Neural progenitor cell (in vitro differentiated cells): ENCODE measurements around the gene LRRC75A.
"Not testable (repeated sequence)": the region's sequence is repeated elsewhere in the genome, so short reads cannot be mapped to it uniquely, and the experiment has no call there.

ENCODE experiments used
- CTCF ChIP-seq: fragments of 200-600 bp; sonication (generic); IDR thresholded peaks from 2 replicates; pipeline ENCODE4 v1.5.1; 2017; ENCODE audit warnings: antibody characterized with exemption, mild to moderate bottlenecking
- EZH2phosphoT487 ChIP-seq: fragments of 200-600 bp; sonication (generic); IDR thresholded peaks from 2 replicates; pipeline ENCODE4 v1.6.1; 2017; ENCODE audit warnings: antibody characterized with exemption

GRCh38 chr17:16392491-16392890 lies 99.5 kb downstream of the LRRC75A start:
- TF ChIP-seq CTCF, EZH2phosphoT487: not testable (repeated sequence)
